ENCODE data around the gene PKP3.

The PKP3 gene

DNA sequence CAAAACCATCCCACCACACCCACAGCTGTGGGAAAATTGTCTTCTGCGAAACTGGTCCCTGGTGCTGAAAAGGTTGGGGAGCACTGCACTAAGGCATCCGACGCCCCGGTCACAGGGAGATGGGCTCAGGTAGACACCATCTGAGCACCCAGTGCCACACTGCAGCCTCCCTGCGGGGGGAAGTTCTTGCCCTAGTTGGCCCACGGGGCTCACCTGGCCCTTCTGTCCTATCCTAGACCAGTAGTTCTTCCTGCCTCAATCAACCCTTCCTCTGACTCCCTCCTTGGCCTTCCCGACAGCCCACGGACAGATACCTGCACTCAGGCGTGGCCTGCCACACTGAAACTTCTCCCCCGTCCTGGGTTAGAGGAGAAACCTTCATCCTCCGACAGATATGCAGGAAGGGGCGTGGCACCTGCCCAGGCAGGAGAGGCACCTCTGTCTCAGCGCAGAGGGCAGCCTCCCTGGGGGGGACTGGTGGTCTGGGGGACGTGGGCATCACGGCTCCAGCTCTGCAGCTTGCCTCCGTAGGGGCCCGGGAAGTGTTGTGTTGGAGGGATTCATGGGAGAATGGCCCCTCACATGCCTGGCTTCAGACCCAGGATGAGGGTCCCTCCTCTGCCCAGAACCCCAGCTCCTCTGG is 43.3 kb downstream of the PKP3 start:
- H3K4me3 ChIP-seq (ENCODE audit: low read depth, low read length): no peak overlapping the region
- no peak overlapping the region for H3K9ac ChIP-seq (ENCODE audit: low read length)
- no peak overlapping the region for H3K27ac ChIP-seq (ENCODE audit: low read depth, low read length)
- no peaks in the 10 kb centered on the region for H3K27me3 ChIP-seq (ENCODE audit: control insufficient read depth, insufficient read depth, low read length)
- 0 out of 2 replicates have a peak, but pooled peaks cover 2% of the 10 kb centered on the region for H3K4me1 ChIP-seq (ENCODE audit: control insufficient read depth, insufficient read depth, low read length)
- H3K36me3 ChIP-seq (ENCODE audit: control insufficient read depth, insufficient read depth, low read length): no peaks in the 10 kb centered on the region
- peaks cover 8% of the 10 kb centered on the region for H3K9me3 ChIP-seq (ENCODE audit: control insufficient read depth, insufficient read depth, low read depth, low read length)

DNA sequence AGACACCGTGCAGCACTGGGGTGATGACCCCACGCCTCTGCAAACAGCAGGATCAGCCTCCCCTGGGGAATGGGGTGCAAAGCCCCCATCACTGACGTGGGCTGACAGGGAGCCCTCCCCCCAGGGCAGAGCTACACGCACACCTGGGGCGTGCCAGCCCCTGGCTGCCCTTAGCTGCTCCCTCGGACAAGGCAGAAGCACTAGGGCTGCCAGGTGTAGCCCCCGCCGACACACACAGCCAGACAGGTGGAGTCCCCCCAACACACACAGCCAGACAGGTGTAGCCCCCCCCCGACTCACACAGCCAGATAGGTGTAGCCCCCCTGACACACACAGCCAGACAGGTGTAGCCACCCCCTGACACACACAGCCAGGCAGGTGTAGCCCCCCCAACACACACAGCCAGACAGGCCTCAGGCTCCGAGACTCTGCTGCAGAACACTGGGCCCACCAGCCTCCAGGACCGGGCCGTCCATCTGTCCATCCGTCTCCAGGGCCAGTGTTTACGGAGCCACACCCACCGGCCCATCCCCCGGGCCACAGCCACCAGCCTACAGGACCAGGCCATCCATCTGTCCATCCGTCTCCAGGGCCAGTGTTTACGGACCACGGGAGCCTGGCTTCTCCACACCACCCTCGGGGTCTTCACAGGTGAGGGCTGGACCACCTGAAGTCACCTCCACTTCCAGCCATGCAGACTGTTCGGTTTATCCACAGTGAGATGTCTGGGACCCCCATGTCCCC is 44.3 kb downstream of the PKP3 start:
- H3K9me3 ChIP-seq (ENCODE audit: control insufficient read depth, insufficient read depth, low read depth, low read length): peaks cover 8% of the 10 kb centered on the region
- H3K4me3 ChIP-seq (ENCODE audit: low read depth, low read length): no peak overlapping the region
- no peaks in the 10 kb centered on the region for H3K27me3 ChIP-seq (ENCODE audit: control insufficient read depth, insufficient read depth, low read length)
- peaks cover 6% of the 10 kb centered on the region; the same call in 1 of the 2 replicates for H3K4me1 ChIP-seq (ENCODE audit: control insufficient read depth, insufficient read depth, low read length)
- H3K27ac ChIP-seq (ENCODE audit: low read depth, low read length): no peak overlapping the region
- no peaks in the 10 kb centered on the region for H3K36me3 ChIP-seq (ENCODE audit: control insufficient read depth, insufficient read depth, low read length)
- no peak overlapping the region for H3K9ac ChIP-seq (ENCODE audit: low read length)

DNA sequence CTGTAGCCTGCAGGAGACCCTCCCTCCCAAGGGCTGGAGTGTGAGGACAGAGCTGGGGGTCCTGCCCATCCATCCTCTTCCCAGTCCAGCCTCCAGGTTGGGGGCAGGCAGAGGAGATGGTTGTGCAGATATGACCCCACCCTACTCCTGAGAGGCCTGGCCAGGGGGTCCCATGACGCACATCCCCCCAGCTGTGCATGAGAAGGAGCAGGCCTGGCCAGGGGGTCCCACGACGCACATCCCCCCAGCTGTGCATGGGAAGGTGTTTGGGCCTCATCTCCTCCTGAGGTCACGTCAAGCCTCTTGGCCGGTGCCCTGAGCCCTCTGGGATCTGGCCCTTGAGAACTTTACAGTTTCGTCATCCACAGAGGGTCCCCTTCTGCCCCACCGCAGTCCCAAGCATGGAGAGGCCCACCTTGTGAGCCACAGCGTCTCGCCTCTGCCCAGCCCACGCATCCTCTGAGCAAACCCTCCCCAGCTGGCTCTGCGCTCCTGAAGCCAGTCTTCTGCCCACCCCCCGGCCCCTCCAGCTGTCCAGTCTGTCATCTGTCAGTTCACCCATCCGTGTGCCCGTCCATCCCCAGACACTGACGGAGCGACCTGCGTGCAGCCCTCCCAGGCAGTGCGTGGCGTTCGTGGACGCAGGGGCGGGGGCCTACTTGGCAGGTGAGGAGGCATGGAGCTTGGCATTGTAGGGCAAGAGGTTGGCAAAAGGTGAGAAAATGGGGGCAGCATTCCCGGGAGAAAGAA is 45.5 kb downstream of the PKP3 start:
- no peaks in the 10 kb centered on the region for H3K36me3 ChIP-seq (ENCODE audit: control insufficient read depth, insufficient read depth, low read length)
- peaks cover 6% of the 10 kb centered on the region; the same call in 1 of the 2 replicates for H3K4me1 ChIP-seq (ENCODE audit: control insufficient read depth, insufficient read depth, low read length)
- H3K9ac ChIP-seq (ENCODE audit: low read length): no peak overlapping the region

DNA sequence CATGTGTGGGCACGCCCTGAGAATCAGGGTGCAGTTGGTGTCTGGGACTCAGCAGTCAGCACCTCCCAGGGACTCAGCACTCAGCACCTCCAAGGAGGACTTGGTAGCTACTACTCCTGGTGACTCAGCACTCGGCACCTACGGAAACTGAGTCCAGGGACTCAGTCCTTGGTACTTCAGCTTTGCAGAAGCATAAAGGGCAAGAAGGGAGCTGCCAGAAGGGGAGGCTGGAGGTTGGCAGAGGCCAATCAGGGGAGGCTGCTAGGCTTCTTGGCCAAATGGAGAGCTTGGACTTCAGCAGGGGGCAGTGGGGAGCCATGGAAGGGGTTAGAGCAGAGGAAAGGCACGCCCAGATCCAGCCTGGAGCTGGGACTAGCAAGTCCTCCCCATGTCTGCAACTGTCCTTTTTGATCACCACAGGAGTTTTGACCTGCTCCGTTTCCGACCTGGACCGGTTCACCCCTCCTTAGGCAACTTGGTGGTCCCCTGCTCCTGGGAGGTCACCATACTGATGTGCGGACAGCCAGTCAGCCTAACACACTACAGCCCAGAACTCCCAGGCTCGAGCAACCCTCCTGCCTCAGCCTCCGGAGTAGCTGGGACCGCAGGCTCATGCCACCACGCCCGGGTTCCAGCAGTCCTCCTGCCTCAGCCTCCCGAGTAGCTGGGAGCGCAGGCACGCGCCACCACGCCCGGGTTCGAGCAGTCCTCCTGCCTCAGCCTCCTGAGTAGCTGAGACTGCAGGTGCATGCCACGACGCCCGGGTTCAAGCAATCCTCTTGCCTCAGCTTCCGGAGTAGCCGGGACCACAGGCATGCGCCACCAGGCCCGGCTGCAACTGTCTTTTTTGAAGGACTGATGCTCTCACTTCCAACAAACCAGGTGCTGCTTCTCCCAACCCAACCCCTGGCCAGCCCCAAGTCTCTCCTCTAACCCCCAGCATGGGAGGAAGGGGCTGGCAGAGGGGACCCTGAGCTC is 46.3 kb downstream of the PKP3 start:
- no peak overlapping the region for H3K4me3 ChIP-seq (ENCODE audit: low read depth, low read length)
- H3K27ac ChIP-seq (ENCODE audit: low read depth, low read length): no peak overlapping the region
- peaks cover 6% of the 10 kb centered on the region; the same call in 1 of the 2 replicates for H3K4me1 ChIP-seq (ENCODE audit: control insufficient read depth, insufficient read depth, low read length)
- H3K9me3 ChIP-seq (ENCODE audit: control insufficient read depth, insufficient read depth, low read depth, low read length): peaks cover 8% of the 10 kb centered on the region
- H3K36me3 ChIP-seq (ENCODE audit: control insufficient read depth, insufficient read depth, low read length): no peaks in the 10 kb centered on the region
- H3K9ac ChIP-seq (ENCODE audit: low read length): no peak overlapping the region
- no peaks in the 10 kb centered on the region for H3K27me3 ChIP-seq (ENCODE audit: control insufficient read depth, insufficient read depth, low read length)

More for the DNA sequence above, 45.5 kb downstream of the PKP3 start:
- Histone ChIP-seq H3K27me3 (ENCODE audit: control insufficient read depth, insufficient read depth, low read length) (no peaks in the 10 kb centered on the region), H3K4me3 (ENCODE audit: low read depth, low read length) (no peak overlapping the region), H3K27ac (ENCODE audit: low read depth, low read length) (no peak overlapping the region), H3K9me3 (ENCODE audit: control insufficient read depth, insufficient read depth, low read depth, low read length) (peaks cover 8% of the 10 kb centered on the region)

DNA sequence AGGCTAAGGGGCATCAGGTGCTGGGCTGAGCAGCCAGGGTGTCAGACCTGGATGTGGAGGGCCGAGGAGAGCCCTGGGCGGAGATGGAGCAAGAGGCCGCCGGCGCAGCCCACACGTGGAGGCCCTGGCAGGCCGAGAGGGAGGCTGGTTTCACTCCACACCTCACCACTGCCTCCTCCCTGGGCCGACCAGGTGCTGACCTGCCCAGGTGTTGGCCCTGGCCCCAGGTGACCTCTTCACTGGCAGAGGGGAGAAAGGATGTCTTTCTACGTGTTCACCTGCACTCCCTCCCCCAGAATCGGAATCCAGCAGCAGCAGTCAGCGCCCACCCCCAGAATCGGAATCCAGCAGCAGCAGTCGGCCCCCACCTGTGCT is 47.0 kb downstream of the PKP3 start:
- H3K9ac ChIP-seq (ENCODE audit: low read length): no peak overlapping the region
- H3K4me1 ChIP-seq (ENCODE audit: control insufficient read depth, insufficient read depth, low read length): peaks cover 6% of the 10 kb centered on the region; the same call in 1 of the 2 replicates
- H3K36me3 ChIP-seq (ENCODE audit: control insufficient read depth, insufficient read depth, low read length): no peaks in the 10 kb centered on the region
- H3K27ac ChIP-seq (ENCODE audit: low read depth, low read length): no peak overlapping the region
- peaks cover 8% of the 10 kb centered on the region for H3K9me3 ChIP-seq (ENCODE audit: control insufficient read depth, insufficient read depth, low read depth, low read length)
- no peaks in the 10 kb centered on the region for H3K27me3 ChIP-seq (ENCODE audit: control insufficient read depth, insufficient read depth, low read length)
- H3K4me3 ChIP-seq (ENCODE audit: low read depth, low read length): peak overlapping the region; percentile 42; the same call in 1 of the 2 replicates

DNA sequence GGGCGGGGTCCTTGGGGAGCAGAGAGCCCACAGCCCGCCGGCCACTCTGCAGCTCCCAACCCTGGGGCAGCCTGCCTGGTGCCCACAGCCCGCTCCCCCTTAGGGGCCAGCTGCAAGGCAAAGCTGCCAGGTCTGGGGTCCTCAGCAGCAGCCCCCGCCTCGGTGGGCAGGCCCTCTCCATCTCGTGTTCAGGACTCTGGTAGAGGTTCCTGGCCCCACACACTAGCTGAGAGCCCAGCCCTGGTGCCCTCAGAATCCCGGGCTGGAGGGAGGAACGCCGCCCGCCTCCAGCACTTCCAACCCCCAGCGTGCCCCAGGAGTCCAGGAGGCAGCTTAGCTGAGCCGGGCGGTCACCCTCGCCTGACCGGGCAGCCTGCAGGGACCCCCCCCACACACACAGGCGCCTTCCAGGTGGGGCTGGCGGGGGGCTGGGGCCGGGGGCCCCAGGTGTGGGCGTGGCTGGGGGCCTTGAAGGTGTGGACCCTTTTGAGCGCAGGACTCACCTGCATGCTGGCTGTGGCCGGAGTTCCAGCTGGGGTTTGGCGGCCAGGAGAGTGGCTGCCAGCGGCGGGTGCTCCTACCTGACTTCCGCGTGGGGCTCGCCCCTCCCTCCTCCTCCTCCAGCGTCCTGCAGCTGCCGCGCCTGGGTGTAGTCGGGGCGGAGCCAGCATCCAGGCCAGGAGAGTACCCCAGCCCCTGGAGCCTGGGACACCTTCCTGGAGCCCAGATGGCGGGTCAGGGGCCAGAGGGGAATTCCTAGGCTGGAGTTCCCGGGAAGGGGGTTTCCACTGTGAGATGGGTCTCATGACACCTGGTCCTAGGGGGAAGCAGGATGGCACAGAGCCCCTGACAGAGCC is 47.6 kb downstream of the PKP3 start, which contains the start of gene ANO9:
TSS of gene ANO9 (minus strand) at position 594 of the 857 bp plus-strand sequence. CDS start at position 509, 85 bp downstream.
- no peaks in the 10 kb centered on the region for H3K27me3 ChIP-seq (ENCODE audit: control insufficient read depth, insufficient read depth, low read length)
- H3K36me3 ChIP-seq (ENCODE audit: control insufficient read depth, insufficient read depth, low read length): no peaks in the 10 kb centered on the region
- H3K4me3 ChIP-seq (ENCODE audit: low read depth, low read length): peak within 1 kb of the TSS; percentile 42
- H3K9ac ChIP-seq (ENCODE audit: low read length): no peak within 1 kb of the TSS
- H3K27ac ChIP-seq (ENCODE audit: low read depth, low read length): no peak within 1 kb of the TSS
- H3K9me3 ChIP-seq (ENCODE audit: control insufficient read depth, insufficient read depth, low read depth, low read length): peaks cover 8% of the 10 kb centered on the region
- peaks cover 10% of the 10 kb centered on the region; the same call in 1 of the 2 replicates for H3K4me1 ChIP-seq (ENCODE audit: control insufficient read depth, insufficient read depth, low read length)

DNA sequence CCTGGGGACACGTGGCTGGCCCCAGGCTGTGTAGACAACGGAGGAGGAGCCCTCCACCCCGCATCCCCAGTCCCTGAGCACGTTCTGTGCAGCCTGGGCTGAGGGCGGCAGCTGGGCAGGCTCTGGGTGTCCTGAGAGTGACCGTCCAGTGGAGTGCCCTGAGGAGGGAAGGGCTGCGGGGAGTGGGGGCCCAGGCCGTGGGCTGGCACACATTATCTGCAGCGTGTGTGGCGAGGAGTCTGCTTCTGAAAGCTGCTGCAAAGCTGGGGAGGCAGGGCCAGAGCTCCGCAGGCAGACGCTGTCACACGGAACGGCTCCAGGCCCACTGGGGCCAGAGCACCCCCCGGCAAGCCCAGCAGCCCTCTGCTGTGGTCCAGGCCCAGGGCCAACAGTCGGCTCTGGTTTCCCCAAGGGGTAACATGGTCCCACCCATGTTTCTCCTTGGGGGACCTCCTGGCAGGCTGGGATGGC is 48.6 kb downstream of the PKP3 start:
- Histone ChIP-seq H3K27me3 (ENCODE audit: control insufficient read depth, insufficient read depth, low read length) (no peaks in the 10 kb centered on the region), H3K27ac (ENCODE audit: low read depth, low read length) (no peak overlapping the region), H3K9me3 (ENCODE audit: control insufficient read depth, insufficient read depth, low read depth, low read length) (peaks cover under 1% of the 10 kb centered on the region; the same call in 1 of the 2 replicates), H3K4me3 (ENCODE audit: low read depth, low read length) (no peak overlapping the region), H3K4me1 (ENCODE audit: control insufficient read depth, insufficient read depth, low read length) (peaks cover 10% of the 10 kb centered on the region; the same call in 1 of the 2 replicates), H3K9ac (ENCODE audit: low read length) (no peak overlapping the region), H3K36me3 (ENCODE audit: control insufficient read depth, insufficient read depth, low read length) (no peaks in the 10 kb centered on the region)

DNA sequence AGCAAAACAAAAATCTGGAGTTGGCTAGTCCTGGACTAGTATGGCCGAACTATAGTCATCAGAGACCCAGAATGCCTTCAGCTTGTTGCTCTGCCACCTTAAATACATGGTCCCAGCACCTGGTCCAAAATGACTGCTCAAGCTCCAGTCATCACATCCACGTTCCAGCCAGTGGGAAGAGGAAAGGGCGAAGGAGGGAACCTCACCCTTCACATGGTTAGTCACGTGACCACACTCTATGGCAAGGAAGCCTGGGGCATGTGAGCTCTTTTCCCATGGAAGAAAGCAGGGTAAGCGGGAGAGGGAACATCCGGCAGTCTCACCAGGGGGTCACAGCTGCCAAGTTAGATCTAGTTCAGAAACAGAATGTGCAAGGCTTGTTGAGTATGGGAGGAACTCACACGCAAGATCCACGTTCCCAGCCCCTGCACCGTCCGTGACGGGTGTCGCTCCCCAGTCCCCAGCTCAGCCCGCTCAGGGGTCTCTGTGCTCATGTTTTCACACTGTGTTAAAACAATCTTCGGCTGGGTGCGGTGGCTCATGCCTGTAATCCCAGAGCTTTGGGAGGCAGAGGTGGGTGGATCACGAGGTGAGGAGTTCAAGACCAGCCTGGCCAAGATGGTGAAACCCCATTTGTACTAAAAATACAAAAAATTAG is 49.7 kb downstream of the PKP3 start:
- no peak overlapping the region for H3K9ac ChIP-seq (ENCODE audit: low read length)
- H3K4me3 ChIP-seq (ENCODE audit: low read depth, low read length): no peak overlapping the region
- H3K4me1 ChIP-seq (ENCODE audit: control insufficient read depth, insufficient read depth, low read length): peaks cover 10% of the 10 kb centered on the region; the same call in 1 of the 2 replicates
- no peaks in the 10 kb centered on the region for H3K27me3 ChIP-seq (ENCODE audit: control insufficient read depth, insufficient read depth, low read length)
- no peak overlapping the region for H3K27ac ChIP-seq (ENCODE audit: low read depth, low read length)
- no peaks in the 10 kb centered on the region for H3K36me3 ChIP-seq (ENCODE audit: control insufficient read depth, insufficient read depth, low read length)
- H3K9me3 ChIP-seq (ENCODE audit: control insufficient read depth, insufficient read depth, low read depth, low read length): no peaks in the 10 kb centered on the region

DNA sequence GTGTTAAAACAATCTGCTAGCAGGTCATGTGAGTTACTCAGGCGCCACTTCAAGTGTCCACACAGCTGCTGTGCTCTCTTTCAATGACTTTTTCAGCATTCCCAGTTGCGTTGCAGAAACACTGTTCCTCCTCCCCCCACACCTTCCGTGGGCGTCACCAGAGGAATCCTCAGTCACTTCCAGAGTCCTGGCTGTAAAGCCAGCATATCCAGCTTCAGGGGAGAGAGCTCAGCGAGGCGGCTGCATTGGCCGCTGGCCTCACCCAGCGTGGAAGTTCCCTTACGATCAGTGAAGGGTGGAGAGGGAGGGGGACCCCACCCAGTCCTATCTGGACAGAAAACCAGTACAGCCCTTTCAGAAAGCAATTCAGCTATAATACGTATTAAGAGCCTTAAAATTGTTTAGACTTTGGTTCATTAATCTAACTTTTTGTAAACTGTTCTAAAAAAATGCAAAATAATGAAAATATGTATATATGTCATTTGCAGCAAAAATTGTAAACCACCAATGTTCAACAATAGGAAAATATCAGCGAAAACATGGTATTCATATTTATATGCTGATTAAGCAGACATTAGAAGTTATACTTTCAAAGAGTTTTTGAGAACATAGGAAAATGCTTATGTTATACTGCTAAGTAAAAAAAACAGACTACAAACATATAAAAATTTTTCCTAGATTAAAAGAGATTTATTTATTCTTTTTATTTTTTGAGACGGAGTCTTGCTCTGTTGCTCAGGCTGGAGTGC is 50.6 kb downstream of the PKP3 start:
- no peaks in the 10 kb centered on the region for H3K27me3 ChIP-seq (ENCODE audit: control insufficient read depth, insufficient read depth, low read length)
- no peak overlapping the region for H3K9ac ChIP-seq (ENCODE audit: low read length)
- H3K36me3 ChIP-seq (ENCODE audit: control insufficient read depth, insufficient read depth, low read length): no peaks in the 10 kb centered on the region
- peaks cover 10% of the 10 kb centered on the region; the same call in 1 of the 2 replicates for H3K4me1 ChIP-seq (ENCODE audit: control insufficient read depth, insufficient read depth, low read length)
- no peaks in the 10 kb centered on the region for H3K9me3 ChIP-seq (ENCODE audit: control insufficient read depth, insufficient read depth, low read depth, low read length)
- H3K27ac ChIP-seq (ENCODE audit: low read depth, low read length): no peak overlapping the region
- H3K4me3 ChIP-seq (ENCODE audit: low read depth, low read length): no peak overlapping the region

Measured in HUES6 (cell line).